ENCODE data around the gene CNOT9. TPM values are rescaled to one million over a fixed set of nuclear protein-coding genes. Genes with fewer than 3 reads are reported as not detected.

CNOT9 gene
- total and polyA plus RNA-seq, 10 of the 15 experiments (the other 5 are each of a cell fraction or from before 2014, with no cell fraction given), result 51.0 to 172 (median 98.2) TPM

DNA sequence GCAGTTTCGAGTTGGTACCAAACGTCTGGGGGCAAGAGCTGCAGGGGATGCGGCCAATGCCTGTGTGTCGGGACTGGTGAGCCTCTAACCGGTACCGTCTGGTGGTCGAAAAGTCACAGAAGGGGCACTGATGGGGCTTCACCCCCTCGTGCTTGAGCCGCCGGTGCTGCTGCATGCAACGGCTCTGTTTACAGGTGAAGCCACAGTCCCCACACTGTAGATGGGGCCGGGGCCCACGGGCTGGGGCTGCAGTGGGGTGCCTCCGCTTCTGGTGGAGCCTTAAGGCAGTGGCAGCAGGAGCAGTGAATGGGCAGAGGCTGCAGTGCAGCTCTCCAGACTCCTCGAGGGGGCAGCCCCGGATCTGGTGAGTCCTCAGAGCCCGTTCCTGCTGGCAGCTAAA, 74.1 kb downstream of the CNOT9 start:
- RAD21 ChIA-PET (ENCODE audit: unreplicated experiment), result no interaction called here
- FAIRE-seq (no peak), DNase-seq (ENCODE audit: low read depth, low spot score) (no peak), ATAC-seq (no peak)
- Histone ChIP-seq H3K4me3 (no peak overlapping the region), H3K79me2 (ENCODE audit: control insufficient read depth, insufficient read depth, low read length) (no peaks in the 10 kb centered on the region), H3K4me1 (ENCODE audit: control insufficient read depth, insufficient read depth, low read length) (no peaks in the 10 kb centered on the region), H2AFZ (ENCODE audit: control insufficient read depth, low read depth, low read length) (no peak overlapping the region), H3K4me2 (ENCODE audit: control insufficient read depth, insufficient read depth) (no peak overlapping the region), H3K27ac (ENCODE audit: control insufficient read depth, insufficient read depth) (no peak overlapping the region), H3K9me3 (replicated peaks; ENCODE audit: control insufficient read depth, insufficient read depth, low read length) (no peaks in the 10 kb centered on the region), H3K36me3 (ENCODE audit: control insufficient read depth in 2 of 2, insufficient read depth in 2 of 2, low read length in 1 of 2) (peaks cover 29 to 34% of the 10 kb centered on the region in 2 experiments), H3K9ac (ENCODE audit: control insufficient read depth, insufficient read depth, low read length) (no peak overlapping the region), H3K27me3 (replicated peaks in 1 of 2; ENCODE audit: control insufficient read depth in 2 of 2, insufficient read depth in 2 of 2, low read length in 1 of 2) (no peaks in the 10 kb centered on the region), H4K20me1 (ENCODE audit: control insufficient read depth, insufficient read depth) (no peaks in the 10 kb centered on the region)
- POLR2A ChIA-PET, result no interaction called here
- in situ Hi-C loops (cut with MboI), result no loop called here
- SMC1A ChIA-PET (ENCODE audit: uncharacterized antibody, unreplicated experiment), result no interaction called here
- intact Hi-C loops (cut with micrococcal nuclease; ENCODE audit: unreplicated experiment), result no loop called here
- WGBS (ENCODE audit: insufficient coverage, insufficient replicate concordance, low lambda C conversion rate, missing lambda C conversion rate), result 100% methylated on average over 17 of the region's 17 CpGs
- TF ChIP-seq PBX3 (IDR thresholded peaks at IDR 0.05; ENCODE audit: insufficient replicate concordance, low read depth, low read length), result no peak
- no peak for TF ChIP-seq TCF7 (IDR thresholded peaks at IDR 0.05; ENCODE audit: borderline replicate concordance)
- no peak for TF ChIP-seq STAT3 (IDR thresholded peaks at IDR 0.05; ENCODE audit: low read depth, low read length)
- no peak for TF ChIP-seq POLR2AphosphoS2 (IDR thresholded peaks at IDR 0.05; ENCODE audit: low read depth, low read length)
- TF ChIP-seq EP300 (IDR thresholded peaks at IDR 0.05; ENCODE audit: borderline replicate concordance in 1 of 2, control insufficient read depth in 1 of 2, low read depth in 2 of 2, low read length in 2 of 2), result no peak
- TF ChIP-seq PAX5 (IDR thresholded peaks at IDR 0.05; ENCODE audit: borderline replicate concordance, low read depth, low read length), result no peak
- no peak for TF ChIP-seq SMARCA5 (IDR thresholded peaks at IDR 0.05)
- TF ChIP-seq ZSCAN29 (IDR thresholded peaks at IDR 0.05), result no peak
- TF ChIP-seq CREB1 (IDR thresholded peaks at IDR 0.05; ENCODE audit: low read depth), result no peak
- TF ChIP-seq, protein P1, sequence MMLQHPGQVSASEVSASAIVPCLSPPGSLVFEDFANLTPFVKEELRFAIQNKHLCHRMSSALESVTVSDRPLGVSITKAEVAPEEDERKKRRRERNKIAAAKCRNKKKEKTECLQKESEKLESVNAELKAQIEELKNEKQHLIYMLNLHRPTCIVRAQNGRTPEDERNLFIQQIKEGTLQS (IDR thresholded peaks at IDR 0.05; ENCODE audit: borderline replicate concordance, extremely low read depth, low read depth, low read length), result no peak
- no peak for TF ChIP-seq POU2F2 (IDR thresholded peaks at IDR 0.05; ENCODE audit: borderline replicate concordance, low read depth, low read length)
- no peak for TF ChIP-seq SREBF2 (IDR thresholded peaks at IDR 0.05; ENCODE audit: low read length)
- no peak for TF ChIP-seq SMAD1 (IDR thresholded peaks at IDR 0.05; ENCODE audit: low read depth, partially characterized antibody)
- no peak for TF ChIP-seq PML (IDR thresholded peaks at IDR 0.05; ENCODE audit: low read length)
- no peak for TF ChIP-seq IKZF1 (conservative IDR thresholded peaks at IDR 0.05)
- no peak for TF ChIP-seq BHLHE40 (IDR thresholded peaks at IDR 0.05; ENCODE audit: borderline replicate concordance in 1 of 2, low read depth in 2 of 2, low read length in 1 of 2)
- CTCF ChIA-PET, result no interaction called here
- BruUV-seq (replicated peaks), result no TSS peak

Data from GM12878 (cell line).